ENCODE results near the gene AQP12A. TPM values are rescaled to one million over a fixed set of nuclear protein-coding genes. Genes with fewer than 3 reads are reported as not detected.

AQP12A gene, protein sequence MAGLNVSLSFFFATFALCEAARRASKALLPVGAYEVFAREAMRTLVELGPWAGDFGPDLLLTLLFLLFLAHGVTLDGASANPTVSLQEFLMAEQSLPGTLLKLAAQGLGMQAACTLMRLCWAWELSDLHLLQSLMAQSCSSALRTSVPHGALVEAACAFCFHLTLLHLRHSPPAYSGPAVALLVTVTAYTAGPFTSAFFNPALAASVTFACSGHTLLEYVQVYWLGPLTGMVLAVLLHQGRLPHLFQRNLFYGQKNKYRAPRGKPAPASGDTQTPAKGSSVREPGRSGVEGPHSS
- not detected in 2 replicates for total RNA-seq

DNA sequence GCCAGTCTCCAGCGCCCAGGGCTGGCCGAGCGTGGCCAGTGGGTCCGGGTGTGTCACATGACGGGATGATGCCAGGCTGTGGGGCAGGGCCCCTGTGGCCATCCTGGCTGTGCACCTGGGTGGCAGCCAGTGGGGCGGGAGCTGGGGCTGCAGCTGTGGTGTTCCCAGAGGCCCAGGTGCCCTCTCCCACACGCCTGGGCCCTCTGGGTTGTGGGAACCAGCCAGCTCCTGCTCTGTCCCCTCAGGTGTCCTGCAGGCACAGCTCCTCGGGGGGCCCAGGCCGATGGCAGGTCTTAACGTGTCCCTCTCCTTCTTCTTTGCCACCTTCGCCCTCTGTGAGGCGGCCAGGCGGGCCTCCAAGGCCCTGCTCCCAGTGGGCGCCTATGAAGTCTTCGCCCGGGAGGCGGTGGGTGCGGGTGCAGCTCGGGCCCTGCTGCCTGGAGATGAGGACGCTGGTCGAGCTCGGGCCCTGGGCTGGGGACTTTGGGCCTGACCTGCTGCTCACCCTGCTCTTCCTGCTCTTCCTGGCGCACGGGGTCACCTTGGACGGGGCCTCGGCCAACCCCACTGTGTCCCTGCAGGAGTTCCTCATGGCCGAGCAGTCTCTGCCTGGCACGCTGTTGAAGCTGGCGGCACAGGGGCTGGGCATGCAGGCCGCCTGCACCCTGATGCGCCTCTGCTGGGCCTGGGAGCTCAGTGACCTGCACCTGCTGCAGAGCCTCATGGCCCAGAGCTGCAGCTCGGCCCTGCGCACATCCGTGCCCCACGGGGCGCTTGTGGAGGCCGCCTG lies at the start of gene AQP12A:
AQP12A (plus strand) TSS at position 236 of the 790 bp plus-strand sequence; CDS start at position 284, 48 bp downstream.

DNA sequence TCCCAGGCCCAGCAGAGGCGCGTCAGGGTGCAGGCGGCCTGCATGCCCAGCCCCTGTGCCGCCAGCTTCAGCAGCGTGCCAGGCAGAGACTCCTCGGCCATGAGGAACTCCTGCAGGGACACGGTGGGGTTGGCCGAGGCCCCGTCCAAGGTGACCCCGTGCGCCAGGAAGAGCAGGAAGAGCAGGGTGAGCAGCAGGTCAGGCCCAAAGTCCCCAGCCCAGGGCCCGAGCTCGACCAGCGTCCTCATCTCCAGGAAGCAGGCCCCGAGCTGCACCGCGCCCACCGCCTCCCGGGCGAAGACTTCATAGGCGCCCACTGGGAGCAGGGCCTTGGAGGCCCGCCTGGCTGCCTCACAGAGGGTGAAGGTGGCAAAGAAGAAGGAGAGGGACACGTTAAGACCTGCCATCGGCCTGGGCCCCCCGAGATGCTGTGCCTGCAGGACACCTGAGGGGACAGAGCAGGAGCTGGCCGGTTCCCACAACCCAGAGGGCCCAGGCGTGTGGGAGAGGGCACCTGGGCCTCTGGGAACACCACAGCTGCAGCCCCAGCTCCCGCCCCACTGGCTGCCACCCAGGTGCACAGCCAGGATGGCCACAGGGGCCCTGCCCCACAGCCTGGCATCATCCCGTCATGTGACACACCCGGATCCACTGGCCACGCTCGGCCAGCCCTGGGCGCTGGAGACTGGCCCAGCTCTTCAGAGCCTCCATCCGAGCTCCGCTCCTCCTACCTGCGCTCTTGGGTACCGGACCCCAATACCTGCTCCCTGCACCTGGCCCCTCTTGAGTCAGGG lies 9.0 kb upstream of the AQP12A start, which contains the start of gene AQP12B:
AQP12B (minus strand) TSS at position 455 of the 794 bp plus-strand sequence; CDS start at position 407, 48 bp downstream.

Other genes with a start within 250 kb of the AQP12A start
- gene ANKMY1, start 133.9 kb upstream of the AQP12A start, total RNA-seq: 4.2 and 11.5 TPM in 2 replicates
- gene DUSP28, start 131.5 kb upstream of the AQP12A start, total RNA-seq: 2.3 and 2.7 TPM in 2 replicates
- gene RNPEPL1, start 123.4 kb upstream of the AQP12A start, total RNA-seq: 11.0 and 48.7 TPM in 2 replicates
- gene CAPN10, start 105.1 kb upstream of the AQP12A start, total RNA-seq: 25.8 and 29.3 TPM in 2 replicates
- 0.30 and 1.3 TPM in 2 replicates for gene GPR35, start 66.4 kb upstream of the AQP12A start, total RNA-seq
- gene AQP12B, start 9.0 kb upstream of the AQP12A start, total RNA-seq: not detected in 2 replicates
- gene KIF1A, start 128.4 kb downstream of the AQP12A start, total RNA-seq: under 0.01 and 0.14 TPM in 2 replicates
- not detected in 2 replicates for gene AGXT, start 177.0 kb downstream of the AQP12A start, total RNA-seq
- gene MAB21L4, start 204.3 kb downstream of the AQP12A start, total RNA-seq: not detected in 2 replicates
- gene CROCC2, start 214.5 kb downstream of the AQP12A start, total RNA-seq: not detected in 2 replicates

Measured in smooth muscle cell of the umbilical artery (primary cell).